Measurements from ENCODE around the gene MCRIP1.
"Not testable (repeated sequence)": the region's sequence is repeated elsewhere in the genome, so short reads cannot be mapped to it uniquely, and the experiment has no call there.

The MCRIP1 gene

DNA sequence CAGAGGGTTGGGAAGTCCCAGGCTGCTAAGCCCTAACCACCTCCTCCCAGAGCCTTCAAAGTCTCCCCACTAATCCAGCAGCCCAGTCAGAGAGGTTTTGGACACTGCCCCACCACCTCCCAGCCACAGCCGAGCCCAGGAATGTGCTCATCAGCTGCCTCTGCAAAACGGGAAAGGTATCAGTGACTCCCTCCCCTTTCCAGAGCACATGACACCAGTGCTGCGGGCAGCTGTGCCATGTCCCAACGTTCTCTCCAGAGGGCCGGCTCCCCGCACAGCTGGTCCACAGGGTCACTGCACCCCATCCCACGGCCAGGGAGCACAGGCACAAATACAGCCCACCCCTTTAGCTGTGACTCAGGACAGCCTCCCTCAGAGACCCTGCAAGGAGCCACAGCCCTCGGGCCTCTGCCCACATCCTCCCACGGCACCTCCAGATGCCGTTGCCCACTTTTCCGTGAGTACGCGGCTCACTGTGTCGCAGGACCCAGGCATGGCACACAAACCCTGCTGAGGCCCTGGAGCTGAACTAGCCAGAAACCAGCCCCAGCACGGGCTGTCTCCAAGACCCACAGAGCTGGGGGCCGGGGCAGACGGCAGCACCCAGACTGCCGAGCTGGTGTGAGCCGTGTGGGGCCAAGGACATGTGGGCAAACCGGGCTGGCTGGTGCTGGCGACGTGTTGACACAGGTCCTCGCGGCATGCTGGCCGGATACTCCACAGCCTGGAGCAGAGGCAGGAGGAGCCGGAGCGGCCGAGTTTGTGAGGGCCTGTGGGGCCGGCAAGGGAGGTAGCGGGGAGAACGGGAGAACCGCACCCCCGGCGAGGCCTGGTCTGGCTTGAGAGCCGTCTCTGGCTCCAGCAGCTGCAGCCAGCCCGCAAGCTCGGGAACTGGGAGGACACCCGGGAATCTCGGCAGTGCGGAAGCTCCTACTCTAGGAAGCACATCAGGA lies 8.0 kb upstream of the MCRIP1 start:
- no peak for DNase-seq

GRCh38 chr17:81840059-81840458 lies 7.0 kb upstream of the MCRIP1 start:
- DNase-seq, result not testable (repeated sequence)

- DNase-seq, result no peak
Measured at GRCh38 chr17:81839301-81839700, 6.2 kb upstream of the MCRIP1 start.

DNA sequence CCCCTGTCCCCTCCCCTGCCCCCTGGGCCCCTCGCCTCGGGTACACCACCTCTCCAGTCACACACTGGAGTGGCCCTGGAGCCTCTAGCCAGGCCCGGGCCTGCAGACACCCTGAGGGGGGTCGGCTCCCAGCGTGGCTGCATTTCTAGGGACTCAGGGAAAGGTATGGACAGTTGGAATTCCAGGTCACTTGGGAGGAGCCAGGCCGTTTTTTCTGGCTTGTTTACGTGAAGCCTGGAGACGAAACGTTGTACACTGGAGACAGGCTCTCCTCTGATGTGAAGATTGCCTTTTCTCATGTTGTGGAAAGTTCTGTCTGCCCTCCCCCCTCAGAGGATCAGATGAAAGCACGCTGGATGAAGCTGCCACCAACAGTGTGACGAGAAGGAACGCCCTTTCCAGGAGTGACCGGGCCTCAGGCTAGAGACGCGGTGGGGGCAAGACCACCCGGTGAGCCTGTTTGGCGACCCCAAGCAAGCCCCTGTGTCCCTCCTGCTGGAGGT lies 5.7 kb upstream of the MCRIP1 start:
- no peak for DNase-seq

DNA sequence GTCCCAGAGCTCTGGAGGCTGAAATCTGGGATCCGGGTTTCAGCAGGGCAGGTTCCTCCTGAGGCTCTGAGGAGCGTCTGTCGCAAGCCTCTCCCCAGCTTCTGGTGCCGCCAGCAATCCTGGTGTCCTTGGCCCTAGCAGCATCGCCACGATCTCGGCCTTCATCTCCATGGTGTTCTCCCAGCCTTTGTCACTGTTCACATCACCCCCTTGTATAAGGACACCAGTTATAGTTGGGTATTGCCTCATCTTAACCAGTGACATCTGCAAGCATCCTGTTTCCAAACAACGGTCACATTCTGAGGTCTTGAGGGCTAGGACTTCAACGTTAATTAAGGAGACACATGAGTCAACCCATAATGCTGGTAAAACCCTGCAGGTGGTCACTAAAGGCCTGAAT lies 4.5 kb upstream of the MCRIP1 start:
- DNase-seq, result no peak

DNA sequence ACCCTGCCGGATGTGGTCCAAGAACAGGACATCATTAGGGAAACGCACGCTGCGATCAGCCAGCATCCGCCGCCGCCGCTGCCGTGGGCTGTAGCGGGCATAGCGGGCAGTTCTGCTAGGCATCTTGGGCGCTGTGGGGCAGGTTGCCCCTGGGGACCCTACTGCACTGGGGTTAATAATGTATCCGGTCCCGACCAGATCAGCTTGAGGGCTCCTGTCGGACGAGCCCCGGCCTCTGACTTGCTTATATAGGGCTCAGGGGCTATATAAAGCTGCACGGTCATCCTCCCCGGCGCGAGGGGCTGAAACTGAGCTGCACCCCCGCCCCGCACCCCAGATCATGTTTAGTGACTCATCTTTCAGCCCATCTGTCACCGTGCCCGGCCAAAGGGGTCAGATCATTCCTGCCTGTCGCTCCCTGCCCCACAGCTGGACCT lies 1.8 kb upstream of the MCRIP1 start, which contains the start of gene PPP1R27:
PPP1R27 (minus strand) TSS at position 220 of the 437 bp plus-strand sequence; CDS start at position 123, 97 bp downstream.
- DNase-seq, result no peak

- DNase-seq, result no peak
Measured at GRCh38 chr17:81833921-81834830, 1.1 kb upstream of the MCRIP1 start.

GRCh38 chr17:81832608-81833159 lies 407 bp downstream of the MCRIP1 start:
- no peak for DNase-seq

GRCh38 chr17:81831957-81832607 lies 1.0 kb downstream of the MCRIP1 start:
- DNase-seq, result no peak

GRCh38 chr17:81831563-81831956 lies 1.5 kb downstream of the MCRIP1 start:
- no peak for DNase-seq

GRCh38 chr17:81829858-81830257 lies 3.2 kb downstream of the MCRIP1 start:
- no peak for DNase-seq

DNA sequence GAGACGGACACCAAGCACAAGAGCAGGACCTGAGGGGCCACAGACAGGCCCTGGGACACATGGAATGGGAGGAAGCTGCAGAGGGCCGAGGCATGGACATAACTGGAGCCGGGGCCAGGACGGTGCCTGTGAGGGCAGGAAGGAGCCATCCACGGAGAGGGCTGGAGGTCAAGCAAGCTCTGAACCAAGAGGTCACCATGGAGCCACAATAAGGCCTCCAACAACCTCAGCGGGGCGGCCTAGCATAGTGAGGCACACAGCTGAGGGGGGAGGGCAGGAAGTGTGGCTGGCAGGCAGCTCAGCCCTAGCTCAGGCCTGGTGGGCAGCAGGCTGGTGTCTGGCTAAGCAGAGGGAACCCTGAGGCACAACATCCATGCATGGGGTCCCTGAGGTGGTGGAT lies 4.4 kb downstream of the MCRIP1 start:
- DNase-seq, result no peak

DNA sequence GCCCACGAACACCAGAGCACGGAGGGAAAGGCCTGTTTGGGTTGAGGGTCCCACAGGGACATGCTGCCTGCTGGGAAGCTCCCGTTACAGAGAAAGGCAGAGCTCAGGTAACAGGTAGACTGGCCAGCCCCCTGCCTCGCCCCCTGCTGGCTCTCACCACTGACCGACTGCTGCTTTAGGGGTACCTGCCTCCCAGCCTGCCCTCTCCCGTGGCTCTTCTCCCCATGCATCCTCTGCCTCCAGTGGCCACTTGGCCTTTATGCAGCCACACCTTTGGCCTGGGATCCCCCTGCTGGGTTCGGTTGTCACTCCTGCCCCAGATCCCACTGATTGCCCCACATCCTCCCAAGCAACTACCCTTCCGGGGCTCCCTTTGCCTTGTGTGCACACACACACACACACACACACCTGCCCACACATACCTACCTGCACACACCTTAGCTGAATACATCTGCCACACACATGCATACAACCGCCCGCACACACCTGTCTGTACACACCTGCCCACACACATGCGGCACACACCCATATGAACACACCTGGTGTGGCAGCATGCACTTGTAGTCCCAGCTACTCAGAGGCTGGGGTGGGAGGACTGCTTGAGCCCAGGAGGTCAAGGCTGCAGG lies 7.1 kb downstream of the MCRIP1 start:
- DNase-seq, result no peak

DNA sequence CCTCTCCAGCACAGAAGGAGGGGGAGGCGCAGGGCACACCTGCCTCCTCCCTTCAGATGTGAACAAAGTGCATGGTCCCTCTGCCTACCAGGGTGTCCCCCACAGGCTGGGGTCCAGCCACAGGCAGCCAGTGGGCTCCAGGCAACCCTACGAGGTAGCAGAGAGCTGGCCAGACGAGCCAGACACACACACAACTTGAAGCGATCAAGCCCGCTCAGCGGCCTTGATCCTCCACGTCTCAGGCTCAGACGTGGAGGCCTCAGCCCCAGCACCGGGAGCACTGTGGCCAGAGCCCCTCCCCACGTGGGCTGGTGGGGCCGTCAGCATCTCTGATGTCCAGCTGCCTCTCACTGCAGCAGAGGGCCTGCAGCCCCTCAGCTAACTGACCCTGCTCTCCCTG lies 8.5 kb downstream of the MCRIP1 start:
- DNase-seq, result no peak

- DNase-seq, result no peak
Measured at GRCh38 chr17:81823820-81824550, 9.1 kb downstream of the MCRIP1 start.

DNA sequence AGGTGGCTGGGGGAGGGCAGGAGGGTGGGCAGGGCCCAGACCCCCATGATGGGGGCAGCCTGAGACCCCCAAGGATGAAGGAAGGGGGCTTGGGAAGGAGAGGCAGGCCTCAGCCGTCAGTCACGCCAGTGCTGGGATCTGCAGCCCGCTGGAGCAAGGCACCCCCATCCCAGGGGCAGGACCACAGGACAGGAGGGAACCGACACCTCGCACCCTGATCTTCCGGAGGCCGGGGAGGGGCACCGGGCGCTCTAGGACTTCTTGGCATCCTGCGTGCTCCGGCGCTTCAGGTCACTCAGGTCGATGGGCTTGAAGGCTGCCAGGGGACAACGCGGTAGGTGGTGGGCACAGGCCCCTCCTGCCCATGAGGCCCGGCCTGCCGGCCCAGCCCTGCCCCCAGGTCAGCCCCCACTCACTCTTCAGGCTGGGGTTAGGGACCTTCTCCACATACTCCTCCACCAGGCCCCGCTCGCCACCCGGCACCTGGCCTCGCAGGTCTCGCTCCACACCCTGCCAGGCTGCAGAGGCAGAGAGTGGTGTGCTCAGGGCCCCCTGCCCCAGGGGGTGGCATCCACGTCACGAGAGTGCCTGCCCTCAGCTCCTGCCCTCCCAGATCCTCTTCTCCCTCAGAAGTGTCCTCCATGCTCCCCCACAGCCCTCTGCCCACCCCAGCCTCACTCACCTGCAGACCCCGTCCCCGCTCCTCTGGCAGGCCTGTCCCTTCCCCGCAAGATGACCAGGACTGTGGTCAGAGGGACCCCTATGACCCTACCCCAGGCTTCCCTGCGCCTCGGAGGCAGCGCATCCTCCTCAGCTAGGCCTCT lies 9.9 kb downstream of the MCRIP1 start:
- no peak for DNase-seq

DNA sequence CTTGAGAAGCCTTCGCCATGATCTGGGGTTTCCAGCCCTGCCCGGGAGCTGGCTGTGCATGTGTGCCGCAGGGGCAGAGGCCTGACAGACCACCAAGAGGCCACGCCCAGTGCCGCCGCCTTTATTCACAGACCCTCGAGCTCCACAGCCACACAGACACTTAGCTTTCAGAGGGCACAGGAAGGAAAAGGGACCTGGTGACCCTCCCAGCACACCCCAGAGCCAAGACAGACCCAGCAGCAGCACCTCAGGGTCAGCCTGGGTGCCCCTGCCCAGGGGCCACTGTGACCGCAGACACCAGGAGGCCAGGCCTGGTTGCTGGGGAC lies 10.8 kb downstream of the MCRIP1 start:
- no peak for DNase-seq

GRCh38 chr17:81821603-81822311 lies 11.3 kb downstream of the MCRIP1 start:
- no peak for DNase-seq

- no peak for DNase-seq
Measured at GRCh38 chr17:81821147-81821546, 11.9 kb downstream of the MCRIP1 start.

DNA sequence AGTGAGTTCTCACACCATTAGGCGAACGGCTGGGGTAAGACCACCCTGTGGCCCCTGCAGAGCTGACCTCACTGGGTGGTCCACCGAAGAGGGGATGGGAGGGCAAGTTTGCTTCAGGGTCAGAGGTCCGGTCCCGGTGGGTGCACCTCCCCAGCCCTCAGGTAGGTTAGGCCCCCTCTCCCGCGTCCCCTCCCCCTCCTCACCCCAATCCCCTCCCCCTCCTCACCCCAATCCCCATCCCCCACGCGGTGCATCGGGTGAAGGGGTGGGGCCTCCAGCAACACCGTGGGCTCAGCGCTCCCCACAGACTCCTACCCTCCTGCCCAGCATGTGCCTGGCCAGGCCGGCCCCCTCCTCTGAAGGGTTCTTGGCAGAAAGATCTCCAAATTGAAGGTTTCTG lies 13.4 kb downstream of the MCRIP1 start:
- no peak for DNase-seq

Data from NCI-H187 (cell line).